ENCODE results near the gene DIPK1B.

DNA sequence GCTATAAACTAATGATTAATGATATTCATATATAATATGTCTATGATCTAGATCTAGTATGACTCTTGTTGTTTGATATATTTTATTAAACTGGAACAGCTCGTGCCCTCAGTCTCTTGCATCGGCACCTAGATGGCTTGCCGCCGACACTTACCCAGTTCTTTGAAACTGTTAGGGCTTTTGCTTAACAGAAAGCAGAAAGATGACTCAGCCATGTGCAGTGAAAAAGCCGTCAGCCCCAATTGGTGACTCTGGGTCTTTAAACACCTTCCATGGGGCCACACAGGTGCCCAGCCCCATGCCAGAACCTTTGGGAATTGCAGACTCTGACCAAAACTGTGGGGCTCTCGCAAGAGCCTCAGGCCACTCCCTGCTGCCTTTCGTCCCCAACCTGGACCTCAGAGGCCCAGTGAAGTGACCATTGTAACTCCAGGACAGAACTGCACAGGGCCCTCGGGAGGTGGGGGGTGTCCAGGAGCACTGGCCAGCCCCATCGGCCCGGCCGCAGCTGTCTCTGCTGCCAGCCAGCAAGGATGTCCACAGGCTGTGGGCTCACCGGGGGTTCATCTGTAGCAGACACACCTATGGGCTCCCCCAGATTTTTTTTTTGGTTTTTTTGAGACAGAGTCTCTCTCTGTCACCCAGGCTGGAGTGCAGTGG, 22.6 kb downstream of the DIPK1B start:
- no peak for TF ChIP-seq POLR2A (IDR thresholded peaks at IDR 0.05)
- TF ChIP-seq CTCF (IDR thresholded peaks at IDR 0.05) = no peak
- TF ChIP-seq POLR2AphosphoS5 (IDR thresholded peaks at IDR 0.05) = no peak
